B cell (primary cell): ENCODE measurements around the gene LIN28B.

Source experiments
- CTCF ChIP-seq: fragments of 200-600 bp; IDR thresholded peaks from one replicate; pipeline ENCODE4 v1.8.0; 2022; ENCODE audit warnings: antibody characterized with exemption, mild to moderate bottlenecking
- EZH2 ChIP-seq: IDR thresholded peaks from 2 replicates; pipeline ENCODE4 v1.6.1; 2012; ENCODE audit warnings: borderline replicate concordance, low read depth, mild to moderate bottlenecking, moderate library complexity, low read length; ENCODE audit not compliant: insufficient read depth, poor library complexity, severe bottlenecking

GRCh38 chr6:104951677-104952076, 5.2 kb upstream of the LIN28B start:
- no peak for TF ChIP-seq CTCF
- no peak for TF ChIP-seq EZH2
